GM12878 (cell line): ENCODE measurements around the gene NUDT16.

ENCODE experiments used
- BCL11A ChIP-seq: IDR thresholded peaks from 2 replicates; pipeline ENCODE4 v1.6.1; 2011; ENCODE audit warnings: low read depth, low read length
- CBX5 ChIP-seq: sonication (generic); IDR thresholded peaks from 2 replicates; pipeline ENCODE4 v1.6.1; 2016; ENCODE audit warnings: low read depth, moderate library complexity, mild to moderate bottlenecking, inconsistent platforms
- CHD2 ChIP-seq: IDR thresholded peaks from 2 replicates; pipeline ENCODE4 v1.6.1; 2011; ENCODE audit warnings: low read depth, low read length, improper control_type of control experiment, borderline replicate concordance
- CTCF ChIP-seq, 3 experiments: IDR thresholded peaks in 2 of 3; conservative IDR thresholded peaks in 1 of 3; 2 replicates each; pipeline ENCODE4 v1.5.1; 2011; ENCODE audit warnings: low read depth in 3 of 3, low read length in 3 of 3, mild to moderate bottlenecking in 3 of 3, control low read depth in 2 of 3, moderate library complexity in 2 of 3, inconsistent platforms in 1 of 3, mixed read lengths in 1 of 3; ENCODE audit not compliant: control insufficient read depth in 2 of 3, insufficient read depth in 1 of 3; ENCODE audit errors: extremely low read depth in 1 of 3
- FOXK2 ChIP-seq: fragments of 450-650 bp; IDR thresholded peaks from 2 replicates; pipeline ENCODE4 v1.6.1; 2017; ENCODE audit warnings: mild to moderate bottlenecking, moderate library complexity
- MYC ChIP-seq: IDR thresholded peaks from 2 replicates; pipeline ENCODE4 v1.6.1; 2011; ENCODE audit warnings: mild to moderate bottlenecking, low read length, moderate library complexity, inconsistent platforms; ENCODE audit not compliant: insufficient read depth, insufficient replicate concordance, insufficient read length, severe bottlenecking
- PKNOX1 ChIP-seq: fragments of 450-650 bp; IDR thresholded peaks from 2 replicates; pipeline ENCODE4 v1.6.1; 2016; ENCODE audit warnings: mild to moderate bottlenecking
- POLR2A ChIP-seq: IDR thresholded peaks from 2 replicates; pipeline ENCODE4 v1.6.1; 2011; ENCODE audit warnings: low read depth, mild to moderate bottlenecking, low read length
- STAT3 ChIP-seq: IDR thresholded peaks from 2 replicates; pipeline ENCODE4 v1.6.1; 2011; ENCODE audit warnings: low read depth, low read length, improper control_type of control experiment
- SUZ12 ChIP-seq: fragments of 200-600 bp; sonication (generic); IDR thresholded peaks from one replicate; pipeline ENCODE4 v1.6.1; 2018; ENCODE audit warnings: antibody characterized with exemption, mild to moderate bottlenecking; ENCODE audit not compliant: unreplicated experiment
- ZBTB11 ChIP-seq: fragments of 450-650 bp; formaldehyde crosslinking; IDR thresholded peaks from 2 replicates; pipeline ENCODE4 v1.5.0; 2022; ENCODE audit warnings: mild to moderate bottlenecking, missing genetic modification characterization

GRCh38 chr3:131387796-131388489 lies 6.4 kb downstream of the NUDT16 start:
- TF ChIP-seq CTCF (IDR thresholded peaks at IDR 0.05 in 2 of 3, conservative IDR thresholded peaks at IDR 0.05 in 1 of 3; ENCODE audit: control insufficient read depth in 2 of 3, extremely low read depth in 1 of 3, insufficient read depth in 1 of 3, low read depth in 3 of 3, low read length in 3 of 3) (no peak), CBX5 (no peak), FOXK2 (no peak), STAT3 (no peak), BCL11A (no peak), SUZ12 (no peak), CHD2 (no peak), POLR2A (no peak), MYC (no peak), ZBTB11 (CRISPR knock-in tag) (no peak), PKNOX1 (no peak)
